ENCODE results near the gene MED22. TPM values are rescaled to one million over a fixed set of nuclear protein-coding genes. Genes with fewer than 3 reads are reported as not detected.

MED22 gene
- total RNA-seq, 1 donor from 2014 or later, result 31.7 TPM

GRCh38 chr9:133382507-133383141 is 34.7 kb upstream of the MED22 start:
- no peaks in the 10 kb centered on the region for H3K79me2 ChIP-seq (ENCODE audit: low read depth)
- H3K9ac ChIP-seq, result no peak overlapping the region
- no peaks in the 10 kb centered on the region for H3K9me3 ChIP-seq (ENCODE audit: low read depth)
- TF ChIP-seq EZH2phosphoT487 (IDR thresholded peaks at IDR 0.05) (no peak), EZH2 (IDR thresholded peaks at IDR 0.05) (no peak), CTCF (IDR thresholded peaks at IDR 0.05) (no peak)
- peaks cover 1% of the 10 kb centered on the region for H3K27me3 ChIP-seq
- H3K4me3 Mint-ChIP-seq, result no peak overlapping the region
- no peak overlapping the region for H3K27ac ChIP-seq
- no peak overlapping the region for H3K4me3 ChIP-seq
- no peaks in the 10 kb centered on the region for H4K20me1 ChIP-seq (ENCODE audit: low read depth)
- H3K36me3 ChIP-seq, result no peaks in the 10 kb centered on the region
- no peak overlapping the region for H2AFZ ChIP-seq (replicated peaks)
- DNase-seq (ENCODE audit: low spot score), result no peak
- H3K4me2 ChIP-seq, result no peak overlapping the region
- peaks cover 6% of the 10 kb centered on the region for H3K4me1 Mint-ChIP-seq
- peaks cover 2% of the 10 kb centered on the region for H3K27me3 Mint-ChIP-seq (ENCODE audit: insufficient read depth, low read depth)
- H3K9me3 Mint-ChIP-seq, result no peaks in the 10 kb centered on the region
- H3K36me3 Mint-ChIP-seq, result no peaks in the 10 kb centered on the region
- H3K4me1 ChIP-seq, result no peaks in the 10 kb centered on the region
- H3F3A ChIP-seq (ENCODE audit: low read depth), result no peaks in the 10 kb centered on the region
- H3K27ac Mint-ChIP-seq, result no peak overlapping the region

- no peak overlapping the region for H3K4me2 ChIP-seq
- Mint-ChIP-seq H3K27ac (no peak overlapping the region), H3K4me1 (peaks cover 6% of the 10 kb centered on the region), H3K4me3 (no peak overlapping the region), H3K36me3 (no peaks in the 10 kb centered on the region), H3K9me3 (no peaks in the 10 kb centered on the region), H3K27me3 (ENCODE audit: insufficient read depth, low read depth) (peaks cover 2% of the 10 kb centered on the region)
- H3K9me3 ChIP-seq (ENCODE audit: low read depth), result no peaks in the 10 kb centered on the region
- no peak overlapping the region for H3K9ac ChIP-seq
- H3K27me3 ChIP-seq, result peaks cover 13% of the 10 kb centered on the region
- TF ChIP-seq EZH2phosphoT487 (IDR thresholded peaks at IDR 0.05) (no peak), EZH2 (IDR thresholded peaks at IDR 0.05) (no peak), CTCF (IDR thresholded peaks at IDR 0.05) (no peak)
- no peak for DNase-seq (ENCODE audit: low spot score)
- H2AFZ ChIP-seq (replicated peaks), result no peak overlapping the region
- no peaks in the 10 kb centered on the region for H3K4me1 ChIP-seq
- H3K36me3 ChIP-seq, result no peaks in the 10 kb centered on the region
- no peak overlapping the region for H3K4me3 ChIP-seq
- H3K27ac ChIP-seq, result no peak overlapping the region
- H4K20me1 ChIP-seq (ENCODE audit: low read depth), result no peaks in the 10 kb centered on the region
- H3K79me2 ChIP-seq (ENCODE audit: low read depth), result peaks cover under 1% of the 10 kb centered on the region
- no peaks in the 10 kb centered on the region for H3F3A ChIP-seq (ENCODE audit: low read depth)
These were observed 32.8 kb upstream of the MED22 start for GRCh38 chr9:133380734-133381133.

- no peak for DNase-seq (ENCODE audit: low spot score)
- peak overlapping the region; percentile 11 for H3K4me3 Mint-ChIP-seq
- Histone ChIP-seq H3K9ac (no peak overlapping the region), H2AFZ (replicated peaks) (no peak overlapping the region), H3F3A (ENCODE audit: low read depth) (no peaks in the 10 kb centered on the region), H3K4me2 (no peak overlapping the region), H3K36me3 (no peaks in the 10 kb centered on the region), H3K27ac (no peak overlapping the region), H3K4me1 (peaks cover 4% of the 10 kb centered on the region), H3K79me2 (ENCODE audit: low read depth) (peaks cover 14% of the 10 kb centered on the region), H4K20me1 (ENCODE audit: low read depth) (peaks cover 13% of the 10 kb centered on the region), H3K9me3 (ENCODE audit: low read depth) (no peaks in the 10 kb centered on the region), H3K4me3 (no peak overlapping the region), H3K27me3 (peaks cover 13% of the 10 kb centered on the region)
- peak overlapping the region; percentile 48 for H3K27ac Mint-ChIP-seq
- H3K36me3 Mint-ChIP-seq, result peaks cover 7% of the 10 kb centered on the region
- H3K9me3 Mint-ChIP-seq, result no peaks in the 10 kb centered on the region
- peaks cover 4% of the 10 kb centered on the region for H3K27me3 Mint-ChIP-seq (ENCODE audit: insufficient read depth, low read depth)
- no peak for TF ChIP-seq CTCF (IDR thresholded peaks at IDR 0.05)
- TF ChIP-seq EZH2phosphoT487 (IDR thresholded peaks at IDR 0.05), result no peak
- TF ChIP-seq EZH2 (IDR thresholded peaks at IDR 0.05), result no peak
- H3K4me1 Mint-ChIP-seq, result peaks cover 13% of the 10 kb centered on the region
These were observed 31.5 kb upstream of the MED22 start for GRCh38 chr9:133379153-133380086.

All from neural progenitor cell (in vitro differentiated cells).